ENCODE measurements around the gene HIVEP1.

DNA sequence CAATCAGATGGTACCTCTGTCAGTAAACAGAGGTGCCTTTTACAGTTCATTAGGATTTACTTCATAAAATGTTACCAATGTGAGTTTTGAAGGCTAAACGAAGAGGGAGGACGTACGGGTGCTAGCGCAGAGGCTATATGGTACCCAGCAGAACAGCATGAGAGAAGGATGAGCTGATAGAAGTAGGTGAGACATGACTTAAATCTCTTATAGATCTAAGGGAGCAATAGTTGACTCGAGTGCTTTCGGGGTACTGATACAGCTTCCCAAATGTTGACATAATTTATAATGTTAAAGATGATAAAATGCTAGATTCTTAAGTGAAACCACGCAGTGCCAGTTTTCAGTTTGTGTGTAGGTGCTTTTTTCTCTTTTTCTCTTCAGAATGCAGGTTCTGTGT, 72.6 kb downstream of the HIVEP1 start:
- no peak for TF ChIP-seq POLR2A (IDR thresholded peaks at IDR 0.05)
- TF ChIP-seq, protein P1, sequence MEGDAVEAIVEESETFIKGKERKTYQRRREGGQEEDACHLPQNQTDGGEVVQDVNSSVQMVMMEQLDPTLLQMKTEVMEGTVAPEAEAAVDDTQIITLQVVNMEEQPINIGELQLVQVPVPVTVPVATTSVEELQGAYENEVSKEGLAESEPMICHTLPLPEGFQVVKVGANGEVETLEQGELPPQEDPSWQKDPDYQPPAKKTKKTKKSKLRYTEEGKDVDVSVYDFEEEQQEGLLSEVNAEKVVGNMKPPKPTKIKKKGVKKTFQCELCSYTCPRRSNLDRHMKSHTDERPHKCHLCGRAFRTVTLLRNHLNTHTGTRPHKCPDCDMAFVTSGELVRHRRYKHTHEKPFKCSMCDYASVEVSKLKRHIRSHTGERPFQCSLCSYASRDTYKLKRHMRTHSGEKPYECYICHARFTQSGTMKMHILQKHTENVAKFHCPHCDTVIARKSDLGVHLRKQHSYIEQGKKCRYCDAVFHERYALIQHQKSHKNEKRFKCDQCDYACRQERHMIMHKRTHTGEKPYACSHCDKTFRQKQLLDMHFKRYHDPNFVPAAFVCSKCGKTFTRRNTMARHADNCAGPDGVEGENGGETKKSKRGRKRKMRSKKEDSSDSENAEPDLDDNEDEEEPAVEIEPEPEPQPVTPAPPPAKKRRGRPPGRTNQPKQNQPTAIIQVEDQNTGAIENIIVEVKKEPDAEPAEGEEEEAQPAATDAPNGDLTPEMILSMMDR (IDR thresholded peaks at IDR 0.05), result no peak

All from right lobe of liver (tissue), 4 donors.